GM23338 (cell line): ENCODE measurements around the gene FYN.

Experiments
- CREB1 ChIP-seq: fragments of 250-450 bp; sonication (Bioruptor Pico); IDR thresholded peaks from 2 replicates; pipeline ENCODE4 v1.5.0; 2020; ENCODE audit warnings: low read depth, mild to moderate bottlenecking, moderate library complexity
- CTCF ChIP-seq, 2 experiments: fragments of 200-600 bp in 1 of 2; sonication (generic) in 1 of 2; conservative IDR thresholded peaks; 2 replicates each; pipeline versions ENCODE4 v1.5.1 to v1.6.1; 2016 to 2017; ENCODE audit warnings: antibody characterized with exemption in 2 of 2, low read depth in 2 of 2, mild to moderate bottlenecking in 2 of 2, moderate library complexity in 1 of 2
- EZH2 ChIP-seq: fragments of 200-600 bp; sonication (generic); IDR thresholded peaks from one replicate; pipeline ENCODE4 v1.8.0; 2017; ENCODE audit warnings: antibody characterized with exemption, mild to moderate bottlenecking, low read depth; ENCODE audit not compliant: unreplicated experiment
- EZH2phosphoT487 ChIP-seq: fragments of 200-600 bp; sonication (generic); IDR thresholded peaks from one replicate; pipeline ENCODE4 v1.8.1; 2018; ENCODE audit warnings: antibody characterized with exemption; ENCODE audit not compliant: unreplicated experiment
- JUNB ChIP-seq: IDR thresholded peaks from one replicate; pipeline ENCODE4 v1.6.1; 2016; ENCODE audit warnings: antibody characterized with exemption; ENCODE audit not compliant: unreplicated experiment
- NANOG ChIP-seq: IDR thresholded peaks from 2 replicates; pipeline ENCODE4 v1.6.1; 2016; ENCODE audit warnings: antibody characterized with exemption, borderline replicate concordance
- POLR2AphosphoS5 ChIP-seq: IDR thresholded peaks from 2 replicates; pipeline ENCODE4 v1.6.1; 2016; ENCODE audit warnings: antibody characterized with exemption, low read depth
- REST ChIP-seq: IDR thresholded peaks from one replicate; pipeline ENCODE4 v1.6.1; 2018; ENCODE audit warnings: antibody characterized with exemption; ENCODE audit not compliant: unreplicated experiment
- ZNF114 ChIP-seq: fragments of 250-450 bp; sonication (Bioruptor Pico); IDR thresholded peaks from 2 replicates; pipeline ENCODE4 v1.5.0; 2020; ENCODE audit warnings: mild to moderate bottlenecking, moderate library complexity
- ZNF331 ChIP-seq: fragments of 250-450 bp; sonication (Bioruptor Pico); IDR thresholded peaks from 2 replicates; pipeline ENCODE4 v1.5.0; 2020; ENCODE audit warnings: low read depth, mild to moderate bottlenecking, moderate library complexity
- ZNF462 ChIP-seq: fragments of 250-450 bp; sonication (Bioruptor Pico); IDR thresholded peaks from 2 replicates; pipeline ENCODE4 v1.5.0; 2020; ENCODE audit warnings: mild to moderate bottlenecking, moderate library complexity
- TF ChIP-seq, protein P1 (sequence below): IDR thresholded peaks from 2 replicates; pipeline ENCODE4 v1.6.1; 2016; ENCODE audit warnings: antibody characterized with exemption

- TF ChIP-seq CTCF (conservative IDR thresholded peaks at IDR 0.05; ENCODE audit: low read depth in 2 of 2) (no peak), POLR2AphosphoS5 (no peak), EZH2 (no peak), REST (no peak), ZNF331 (CRISPR knock-in tag) (no peak), CREB1 (CRISPR knock-in tag) (no peak), EZH2phosphoT487 (no peak), JUNB (no peak), ZNF114 (CRISPR knock-in tag) (no peak), ZNF462 (no peak), NANOG (no peak)
- TF ChIP-seq, protein P1, sequence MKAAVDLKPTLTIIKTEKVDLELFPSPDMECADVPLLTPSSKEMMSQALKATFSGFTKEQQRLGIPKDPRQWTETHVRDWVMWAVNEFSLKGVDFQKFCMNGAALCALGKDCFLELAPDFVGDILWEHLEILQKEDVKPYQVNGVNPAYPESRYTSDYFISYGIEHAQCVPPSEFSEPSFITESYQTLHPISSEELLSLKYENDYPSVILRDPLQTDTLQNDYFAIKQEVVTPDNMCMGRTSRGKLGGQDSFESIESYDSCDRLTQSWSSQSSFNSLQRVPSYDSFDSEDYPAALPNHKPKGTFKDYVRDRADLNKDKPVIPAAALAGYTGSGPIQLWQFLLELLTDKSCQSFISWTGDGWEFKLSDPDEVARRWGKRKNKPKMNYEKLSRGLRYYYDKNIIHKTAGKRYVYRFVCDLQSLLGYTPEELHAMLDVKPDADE, result no peak
These were observed 97.9 kb downstream of the FYN start for GRCh38 chr6:111775145-111775922.
